ENCODE measurements around the gene FOXO3. TPM values are rescaled to one million over a fixed set of nuclear protein-coding genes. Genes with fewer than 3 reads are reported as not detected.

Gene FOXO3
- total and polyA plus RNA-seq, 2 donors (not counting 1 experiment from before 2014, with no cell fraction given), result 49.5 to 63.9 TPM

GRCh38 chr6:108669673-108670072, 109.0 kb downstream of the FOXO3 start:
- H3K36me3 ChIP-seq (ENCODE audit: control insufficient read depth, insufficient read depth, low read length), result no peaks in the 10 kb centered on the region
- peaks cover 12% of the 10 kb centered on the region for H3K4me1 ChIP-seq (ENCODE audit: control insufficient read depth, extremely low read depth, insufficient read depth, low read length)
- DNase-seq (ENCODE audit: low read depth in 2 of 2), result no peak
- peaks cover 84% of the 10 kb centered on the region for H3K79me2 ChIP-seq (ENCODE audit: control insufficient read depth, insufficient read depth, low read length)
- no peaks in the 10 kb centered on the region for H4K20me1 ChIP-seq (ENCODE audit: control insufficient read depth, extremely low read depth, insufficient read depth, low read length)
- no peak overlapping the region for H2AFZ ChIP-seq (ENCODE audit: low read length)
- no peak overlapping the region for H3K4me3 ChIP-seq (replicated peaks in 1 of 4; ENCODE audit: control extremely low read depth in 1 of 4, insufficient read depth in 1 of 4, low read depth in 3 of 4, low read length in 4 of 4)
- H3K4me2 ChIP-seq (ENCODE audit: extremely low read depth, insufficient read depth, low read length), result no peak overlapping the region
- H3K9ac ChIP-seq (ENCODE audit: insufficient read depth, low read length), result no peak overlapping the region
- H3K27me3 ChIP-seq (ENCODE audit: control insufficient read depth, insufficient read depth, low read length), result no peaks in the 10 kb centered on the region
- H3K9me3 ChIP-seq (ENCODE audit: control insufficient read depth, insufficient read depth, low read depth, low read length), result no peaks in the 10 kb centered on the region
- no peak overlapping the region for H3K27ac ChIP-seq (ENCODE audit: insufficient read depth, low read length)
- TF ChIP-seq EZH2 (IDR thresholded peaks at IDR 0.05; ENCODE audit: low read length, missing control alignments) (no peak), CTCF (conservative IDR thresholded peaks at IDR 0.05 in 1 of 2, IDR thresholded peaks at IDR 0.05 in 1 of 2; ENCODE audit: low read depth in 1 of 2, low read length in 2 of 2) (no peak)

GRCh38 chr6:108671175-108671574, 110.5 kb downstream of the FOXO3 start:
- Histone ChIP-seq H3K27me3 (ENCODE audit: control insufficient read depth, insufficient read depth, low read length) (no peaks in the 10 kb centered on the region), H2AFZ (ENCODE audit: low read length) (no peak overlapping the region), H3K9me3 (ENCODE audit: control insufficient read depth, insufficient read depth, low read depth, low read length) (no peaks in the 10 kb centered on the region), H3K9ac (ENCODE audit: insufficient read depth, low read length) (no peak overlapping the region), H3K36me3 (ENCODE audit: control insufficient read depth, insufficient read depth, low read length) (no peaks in the 10 kb centered on the region), H3K4me2 (ENCODE audit: extremely low read depth, insufficient read depth, low read length) (no peak overlapping the region), H4K20me1 (ENCODE audit: control insufficient read depth, extremely low read depth, insufficient read depth, low read length) (no peaks in the 10 kb centered on the region), H3K27ac (ENCODE audit: insufficient read depth, low read length) (no peak overlapping the region), H3K4me1 (ENCODE audit: control insufficient read depth, extremely low read depth, insufficient read depth, low read length) (peaks cover 17% of the 10 kb centered on the region), H3K79me2 (ENCODE audit: control insufficient read depth, insufficient read depth, low read length) (peaks cover 82% of the 10 kb centered on the region), H3K4me3 (replicated peaks in 1 of 4; ENCODE audit: control extremely low read depth in 1 of 4, insufficient read depth in 1 of 4, low read depth in 3 of 4, low read length in 4 of 4) (no peak overlapping the region)
- TF ChIP-seq CTCF (conservative IDR thresholded peaks at IDR 0.05 in 1 of 2, IDR thresholded peaks at IDR 0.05 in 1 of 2; ENCODE audit: low read depth in 1 of 2, low read length in 2 of 2) (no peak), EZH2 (IDR thresholded peaks at IDR 0.05; ENCODE audit: low read length, missing control alignments) (no peak)
- DNase-seq (ENCODE audit: low read depth in 2 of 2), result no peak

- H4K20me1 ChIP-seq (ENCODE audit: control insufficient read depth, extremely low read depth, insufficient read depth, low read length), result no peaks in the 10 kb centered on the region
- H3K4me1 ChIP-seq (ENCODE audit: control insufficient read depth, extremely low read depth, insufficient read depth, low read length), result peaks cover 17% of the 10 kb centered on the region
- no peaks in the 10 kb centered on the region for H3K9me3 ChIP-seq (ENCODE audit: control insufficient read depth, insufficient read depth, low read depth, low read length)
- H3K27me3 ChIP-seq (ENCODE audit: control insufficient read depth, insufficient read depth, low read length), result no peaks in the 10 kb centered on the region
- no peak overlapping the region for H3K27ac ChIP-seq (ENCODE audit: insufficient read depth, low read length)
- DNase-seq (ENCODE audit: low read depth in 2 of 2), result no peak
- no peak overlapping the region for H3K4me2 ChIP-seq (ENCODE audit: extremely low read depth, insufficient read depth, low read length)
- H3K4me3 ChIP-seq (replicated peaks in 1 of 4; ENCODE audit: control extremely low read depth in 1 of 4, insufficient read depth in 1 of 4, low read depth in 3 of 4, low read length in 4 of 4), result no peak overlapping the region
- peaks cover 81% of the 10 kb centered on the region for H3K79me2 ChIP-seq (ENCODE audit: control insufficient read depth, insufficient read depth, low read length)
- H3K36me3 ChIP-seq (ENCODE audit: control insufficient read depth, insufficient read depth, low read length), result no peaks in the 10 kb centered on the region
- TF ChIP-seq CTCF (conservative IDR thresholded peaks at IDR 0.05 in 1 of 2, IDR thresholded peaks at IDR 0.05 in 1 of 2; ENCODE audit: low read depth in 1 of 2, low read length in 2 of 2) (no peak), EZH2 (IDR thresholded peaks at IDR 0.05; ENCODE audit: low read length, missing control alignments) (no peak)
- no peak overlapping the region for H2AFZ ChIP-seq (ENCODE audit: low read length)
- H3K9ac ChIP-seq (ENCODE audit: insufficient read depth, low read length), result no peak overlapping the region
Observed at GRCh38 chr6:108671790-108672189, 111.1 kb downstream of the FOXO3 start.
